ENCODE data around the gene TUBB2B.

- TF ChIP-seq RAD21 (IDR thresholded peaks at IDR 0.05) (no peak), HNF4G (IDR thresholded peaks at IDR 0.05) (no peak), TAF1 (conservative IDR thresholded peaks at IDR 0.05) (no peak), SP1 (IDR thresholded peaks at IDR 0.05) (no peak), MAX (IDR thresholded peaks at IDR 0.05) (no peak), FOXA1 (IDR thresholded peaks at IDR 0.05) (no peak), ZBTB33 (IDR thresholded peaks at IDR 0.05) (no peak), HNF4A (conservative IDR thresholded peaks at IDR 0.05) (no peak), EGR1 (IDR thresholded peaks at IDR 0.05; ENCODE audit: low read depth in 2 of 2) (no peak), ATF3 (IDR thresholded peaks at IDR 0.05) (no peak), YY1 (IDR thresholded peaks at IDR 0.05) (no peak)
- TF ChIP-seq, protein P1, sequence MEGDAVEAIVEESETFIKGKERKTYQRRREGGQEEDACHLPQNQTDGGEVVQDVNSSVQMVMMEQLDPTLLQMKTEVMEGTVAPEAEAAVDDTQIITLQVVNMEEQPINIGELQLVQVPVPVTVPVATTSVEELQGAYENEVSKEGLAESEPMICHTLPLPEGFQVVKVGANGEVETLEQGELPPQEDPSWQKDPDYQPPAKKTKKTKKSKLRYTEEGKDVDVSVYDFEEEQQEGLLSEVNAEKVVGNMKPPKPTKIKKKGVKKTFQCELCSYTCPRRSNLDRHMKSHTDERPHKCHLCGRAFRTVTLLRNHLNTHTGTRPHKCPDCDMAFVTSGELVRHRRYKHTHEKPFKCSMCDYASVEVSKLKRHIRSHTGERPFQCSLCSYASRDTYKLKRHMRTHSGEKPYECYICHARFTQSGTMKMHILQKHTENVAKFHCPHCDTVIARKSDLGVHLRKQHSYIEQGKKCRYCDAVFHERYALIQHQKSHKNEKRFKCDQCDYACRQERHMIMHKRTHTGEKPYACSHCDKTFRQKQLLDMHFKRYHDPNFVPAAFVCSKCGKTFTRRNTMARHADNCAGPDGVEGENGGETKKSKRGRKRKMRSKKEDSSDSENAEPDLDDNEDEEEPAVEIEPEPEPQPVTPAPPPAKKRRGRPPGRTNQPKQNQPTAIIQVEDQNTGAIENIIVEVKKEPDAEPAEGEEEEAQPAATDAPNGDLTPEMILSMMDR (IDR thresholded peaks at IDR 0.05; ENCODE audit: low read depth, low read length, missing input control): no peak
- TF ChIP-seq, protein P2, sequence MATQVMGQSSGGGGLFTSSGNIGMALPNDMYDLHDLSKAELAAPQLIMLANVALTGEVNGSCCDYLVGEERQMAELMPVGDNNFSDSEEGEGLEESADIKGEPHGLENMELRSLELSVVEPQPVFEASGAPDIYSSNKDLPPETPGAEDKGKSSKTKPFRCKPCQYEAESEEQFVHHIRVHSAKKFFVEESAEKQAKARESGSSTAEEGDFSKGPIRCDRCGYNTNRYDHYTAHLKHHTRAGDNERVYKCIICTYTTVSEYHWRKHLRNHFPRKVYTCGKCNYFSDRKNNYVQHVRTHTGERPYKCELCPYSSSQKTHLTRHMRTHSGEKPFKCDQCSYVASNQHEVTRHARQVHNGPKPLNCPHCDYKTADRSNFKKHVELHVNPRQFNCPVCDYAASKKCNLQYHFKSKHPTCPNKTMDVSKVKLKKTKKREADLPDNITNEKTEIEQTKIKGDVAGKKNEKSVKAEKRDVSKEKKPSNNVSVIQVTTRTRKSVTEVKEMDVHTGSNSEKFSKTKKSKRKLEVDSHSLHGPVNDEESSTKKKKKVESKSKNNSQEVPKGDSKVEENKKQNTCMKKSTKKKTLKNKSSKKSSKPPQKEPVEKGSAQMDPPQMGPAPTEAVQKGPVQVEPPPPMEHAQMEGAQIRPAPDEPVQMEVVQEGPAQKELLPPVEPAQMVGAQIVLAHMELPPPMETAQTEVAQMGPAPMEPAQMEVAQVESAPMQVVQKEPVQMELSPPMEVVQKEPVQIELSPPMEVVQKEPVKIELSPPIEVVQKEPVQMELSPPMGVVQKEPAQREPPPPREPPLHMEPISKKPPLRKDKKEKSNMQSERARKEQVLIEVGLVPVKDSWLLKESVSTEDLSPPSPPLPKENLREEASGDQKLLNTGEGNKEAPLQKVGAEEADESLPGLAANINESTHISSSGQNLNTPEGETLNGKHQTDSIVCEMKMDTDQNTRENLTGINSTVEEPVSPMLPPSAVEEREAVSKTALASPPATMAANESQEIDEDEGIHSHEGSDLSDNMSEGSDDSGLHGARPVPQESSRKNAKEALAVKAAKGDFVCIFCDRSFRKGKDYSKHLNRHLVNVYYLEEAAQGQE (IDR thresholded peaks at IDR 0.05): no peak
Observed at GRCh38 chr6:3268680-3269079, 41.2 kb upstream of the TUBB2B start.
